ENCODE results near the gene CMAS.
"Not testable (repeated sequence)": the region's sequence is repeated elsewhere in the genome, so short reads cannot be mapped to it uniquely, and the experiment has no call there.

The CMAS gene

DNA sequence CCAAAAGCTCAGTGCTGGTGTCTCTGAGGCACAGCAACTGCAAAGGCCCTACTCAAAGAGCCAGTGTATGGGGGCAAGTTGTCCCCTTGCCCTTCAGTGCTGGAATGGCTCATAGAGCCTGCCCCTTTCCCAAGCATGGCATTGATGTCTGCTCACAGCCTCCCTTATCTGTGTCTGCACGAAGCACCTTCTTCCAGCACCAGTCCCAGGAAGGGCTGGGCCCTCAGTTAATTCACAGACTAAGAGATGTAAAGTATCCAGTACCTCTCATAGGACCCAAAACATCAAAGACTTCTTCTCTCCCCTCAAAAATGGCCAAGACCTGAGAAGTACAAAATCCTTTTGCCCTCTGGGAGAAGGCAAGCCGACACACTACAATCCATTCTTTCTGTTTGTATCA, 1.6 kb upstream of the CMAS start:
- H3K27me3 ChIP-seq (ENCODE audit: control insufficient read depth in 1 of 2, insufficient read depth in 2 of 2, low read length in 2 of 2), result no peaks in the 10 kb centered on the region
- peaks cover 0 to 7% of the 10 kb centered on the region in 2 donors for H3K36me3 ChIP-seq (ENCODE audit: control insufficient read depth in 1 of 2, insufficient read depth in 2 of 2, low read length in 2 of 2)
- H3K27ac ChIP-seq (ENCODE audit: low read depth, low read length), result no peak overlapping the region
- peaks cover 32 to 53% of the 10 kb centered on the region in 2 donors for H3K4me1 ChIP-seq (ENCODE audit: control insufficient read depth in 1 of 2, insufficient read depth in 2 of 2, low read length in 2 of 2)
- H3K9me3 ChIP-seq (ENCODE audit: control insufficient read depth in 1 of 2, low read length in 2 of 2), result no peaks in the 10 kb centered on the region
- peak overlapping the region in 1 of 2 donors; percentile 27 for H3K4me3 ChIP-seq (ENCODE audit: low read depth in 1 of 2, low read length in 2 of 2)
- H3K9ac ChIP-seq (ENCODE audit: low read depth in 1 of 2, low read length in 2 of 2), result peak overlapping the region in 1 of 2 donors; percentile 33

DNA sequence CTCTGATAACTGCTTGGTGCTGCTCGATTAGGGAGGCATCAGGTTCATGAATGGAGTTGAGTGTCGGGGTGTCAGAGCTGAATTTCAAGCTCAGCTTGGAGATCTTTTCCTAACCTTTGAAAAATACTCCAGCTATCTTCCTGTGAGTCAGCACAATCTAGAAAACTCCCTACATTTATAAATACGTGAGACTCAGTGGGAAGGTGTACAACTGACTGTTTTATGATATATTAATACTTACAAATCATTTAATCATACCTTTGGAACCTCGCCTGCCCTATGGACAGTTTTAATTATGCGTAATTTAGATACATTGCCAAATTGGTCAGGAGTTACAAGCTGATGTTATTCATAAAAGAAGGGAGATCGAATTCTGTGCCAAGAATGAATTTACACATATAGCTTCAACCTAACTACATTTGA, 961 bp downstream of the CMAS start:
- no peaks in the 10 kb centered on the region for H3K9me3 ChIP-seq (ENCODE audit: control insufficient read depth in 1 of 2, low read length in 2 of 2)
- peaks cover 0 to 14% of the 10 kb centered on the region in 2 donors for H3K36me3 ChIP-seq (ENCODE audit: control insufficient read depth in 1 of 2, insufficient read depth in 2 of 2, low read length in 2 of 2)
- peaks cover 43 to 71% of the 10 kb centered on the region in 2 donors for H3K4me1 ChIP-seq (ENCODE audit: control insufficient read depth in 1 of 2, insufficient read depth in 2 of 2, low read length in 2 of 2)

DNA sequence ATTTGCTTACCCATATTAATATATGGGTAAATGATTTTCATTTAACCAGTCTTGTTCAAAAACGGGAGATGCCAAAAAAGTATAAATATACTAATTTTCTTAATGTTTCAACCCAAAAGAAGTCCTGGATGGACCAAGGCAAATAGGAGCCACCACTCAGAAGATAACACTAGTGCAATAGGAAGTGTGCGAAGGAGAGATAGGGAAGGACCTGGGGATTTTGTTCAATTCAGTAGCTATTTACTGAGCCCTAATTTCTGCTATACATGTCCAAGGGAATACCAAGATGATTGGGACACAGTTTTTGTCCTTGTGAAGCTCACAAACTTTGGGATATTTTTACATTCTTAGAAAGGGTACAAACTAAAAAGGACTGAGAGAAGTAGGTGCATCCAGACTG, 1.5 kb downstream of the CMAS start:
- Histone ChIP-seq H3K9ac (ENCODE audit: low read depth in 1 of 2, low read length in 2 of 2) (peak overlapping the region in 1 of 2 donors; percentile 21), H3K27ac (ENCODE audit: low read depth, low read length) (no peak overlapping the region), H3K27me3 (ENCODE audit: control insufficient read depth in 1 of 2, insufficient read depth in 2 of 2, low read length in 2 of 2) (no peaks in the 10 kb centered on the region), H3K4me1 (ENCODE audit: control insufficient read depth in 1 of 2, insufficient read depth in 2 of 2, low read length in 2 of 2) (peaks cover 43 to 67% of the 10 kb centered on the region in 2 donors), H3K9me3 (ENCODE audit: control insufficient read depth in 1 of 2, low read length in 2 of 2) (no peaks in the 10 kb centered on the region), H3K36me3 (ENCODE audit: control insufficient read depth in 1 of 2, insufficient read depth in 2 of 2, low read length in 2 of 2) (peaks cover 0 to 14% of the 10 kb centered on the region in 2 donors), H3K4me3 (ENCODE audit: low read depth in 1 of 2, low read length in 2 of 2) (peak overlapping the region; percentile 82 to 87)

More for the DNA sequence above, 961 bp downstream of the CMAS start:
- H3K4me3 ChIP-seq (ENCODE audit: low read depth in 1 of 2, low read length in 2 of 2), result peak overlapping the region; percentile 82 to 87
- no peaks in the 10 kb centered on the region for H3K27me3 ChIP-seq (ENCODE audit: control insufficient read depth in 1 of 2, insufficient read depth in 2 of 2, low read length in 2 of 2)
- peak overlapping the region; percentile 88 for H3K27ac ChIP-seq (ENCODE audit: low read depth, low read length)
- H3K9ac ChIP-seq (ENCODE audit: low read depth in 1 of 2, low read length in 2 of 2), result peak overlapping the region; percentile 87 to 93

DNA sequence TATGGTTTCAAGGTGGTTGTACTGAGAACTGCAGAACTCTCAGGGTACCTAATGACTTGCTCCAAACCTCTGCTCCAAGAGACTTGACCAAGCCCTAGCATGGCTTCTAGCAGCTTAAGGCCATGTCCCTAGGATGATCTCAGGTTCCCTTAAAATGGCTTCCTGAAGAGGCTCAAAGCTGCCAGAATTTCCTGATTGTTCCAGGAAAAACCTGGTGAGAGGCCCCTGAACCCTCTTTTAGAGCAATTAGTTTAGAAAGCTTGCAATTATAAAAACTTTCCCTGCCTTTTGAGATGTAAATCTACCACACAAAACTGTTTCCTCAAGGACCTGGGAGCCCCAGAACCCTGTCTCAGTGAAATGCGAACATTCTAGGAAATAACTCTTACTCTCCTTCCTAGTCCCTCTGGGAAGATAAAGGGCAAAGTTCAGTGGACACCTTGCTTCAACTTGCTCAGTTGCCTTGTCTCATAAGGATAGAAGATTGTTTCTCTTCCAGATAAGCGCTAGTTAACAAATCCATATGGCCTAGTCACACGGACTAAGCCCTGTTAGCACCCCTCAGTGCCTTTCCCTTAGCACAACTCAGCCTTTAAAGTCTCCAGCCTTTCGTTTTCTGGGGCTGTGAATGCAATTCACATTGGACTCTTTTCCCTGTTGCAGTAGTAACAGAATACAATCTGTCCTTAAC, 2.5 kb downstream of the CMAS start:
- no peaks in the 10 kb centered on the region for H3K9me3 ChIP-seq (ENCODE audit: control insufficient read depth in 1 of 2, low read length in 2 of 2)
- H3K4me1 ChIP-seq (ENCODE audit: control insufficient read depth in 1 of 2, insufficient read depth in 2 of 2, low read length in 2 of 2), result peaks cover 34 to 57% of the 10 kb centered on the region in 2 donors
- no peak overlapping the region for H3K9ac ChIP-seq (ENCODE audit: low read depth in 1 of 2, low read length in 2 of 2)
- H3K4me3 ChIP-seq (ENCODE audit: low read depth in 1 of 2, low read length in 2 of 2), result peak overlapping the region; percentile 82 to 87
- peaks cover 0 to 14% of the 10 kb centered on the region in 2 donors for H3K36me3 ChIP-seq (ENCODE audit: control insufficient read depth in 1 of 2, insufficient read depth in 2 of 2, low read length in 2 of 2)
- H3K27me3 ChIP-seq (ENCODE audit: control insufficient read depth in 1 of 2, insufficient read depth in 2 of 2, low read length in 2 of 2), result no peaks in the 10 kb centered on the region
- H3K27ac ChIP-seq (ENCODE audit: low read depth, low read length), result no peak overlapping the region

DNA sequence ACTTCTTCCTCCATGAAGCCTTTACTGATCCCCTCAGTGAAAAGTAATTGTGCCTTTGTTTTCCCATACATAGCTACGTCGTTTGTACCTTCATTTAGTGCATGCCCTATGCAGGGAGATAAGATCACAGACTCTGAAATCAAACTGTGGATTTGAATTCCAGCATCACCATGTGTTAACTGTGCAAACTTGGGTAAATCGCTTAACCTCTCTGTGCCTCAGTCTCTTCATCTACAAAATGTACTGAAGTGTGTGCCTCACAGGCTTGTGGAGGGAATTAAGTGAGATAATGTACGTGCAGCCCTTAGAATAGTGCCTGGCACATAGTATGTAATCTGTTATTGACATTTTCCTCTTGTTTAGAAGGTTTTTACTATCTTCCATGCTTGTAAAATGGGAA, 4.1 kb downstream of the CMAS start:
- peaks cover 25 to 42% of the 10 kb centered on the region in 2 donors for H3K4me1 ChIP-seq (ENCODE audit: control insufficient read depth in 1 of 2, insufficient read depth in 2 of 2, low read length in 2 of 2)
- peaks cover 0 to 17% of the 10 kb centered on the region in 2 donors for H3K36me3 ChIP-seq (ENCODE audit: control insufficient read depth in 1 of 2, insufficient read depth in 2 of 2, low read length in 2 of 2)
- H3K4me3 ChIP-seq (ENCODE audit: low read depth in 1 of 2, low read length in 2 of 2), result no peak overlapping the region
- H3K27me3 ChIP-seq (ENCODE audit: control insufficient read depth in 1 of 2, insufficient read depth in 2 of 2, low read length in 2 of 2), result no peaks in the 10 kb centered on the region
- H3K9ac ChIP-seq (ENCODE audit: low read depth in 1 of 2, low read length in 2 of 2), result no peak overlapping the region
- H3K27ac ChIP-seq (ENCODE audit: low read depth, low read length), result no peak overlapping the region
- H3K9me3 ChIP-seq (ENCODE audit: control insufficient read depth in 1 of 2, low read length in 2 of 2), result no peaks in the 10 kb centered on the region

DNA sequence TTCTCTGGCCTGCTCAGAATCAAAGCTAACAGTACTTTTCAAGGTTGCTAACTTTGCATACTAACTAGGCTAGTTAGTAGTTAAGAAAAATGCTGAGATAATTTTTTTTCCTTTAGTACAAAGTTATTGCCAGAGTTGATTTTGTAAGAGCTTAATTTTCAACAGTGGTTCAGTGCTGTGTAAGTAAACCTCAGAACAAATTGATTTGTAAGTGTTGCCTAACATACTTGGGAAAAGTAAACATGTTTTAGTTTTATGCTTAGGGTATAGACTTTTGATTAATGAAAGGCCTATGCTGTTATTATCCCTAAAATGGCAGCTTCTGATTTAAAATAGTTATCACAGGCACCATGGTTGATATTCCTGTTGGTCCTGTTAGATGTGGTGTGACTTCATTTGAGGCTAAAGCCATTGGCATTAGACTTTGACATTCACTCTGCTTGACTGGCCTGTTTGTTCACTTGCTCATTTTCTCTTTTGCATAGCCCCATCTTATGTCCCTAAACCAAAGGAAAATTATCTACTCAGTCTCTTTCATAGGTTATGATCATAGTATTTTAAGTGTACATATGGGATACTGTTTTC, 5.2 kb downstream of the CMAS start:
- H3K9ac ChIP-seq (ENCODE audit: low read depth in 1 of 2, low read length in 2 of 2), result no peak overlapping the region
- H3K4me1 ChIP-seq (ENCODE audit: control insufficient read depth in 1 of 2, insufficient read depth in 2 of 2, low read length in 2 of 2), result peaks cover 20 to 35% of the 10 kb centered on the region in 2 donors
- no peak overlapping the region for H3K27ac ChIP-seq (ENCODE audit: low read depth, low read length)
- peaks cover 7 to 24% of the 10 kb centered on the region in 2 donors for H3K36me3 ChIP-seq (ENCODE audit: control insufficient read depth in 1 of 2, insufficient read depth in 2 of 2, low read length in 2 of 2)
- no peaks in the 10 kb centered on the region for H3K9me3 ChIP-seq (ENCODE audit: control insufficient read depth in 1 of 2, low read length in 2 of 2)
- no peaks in the 10 kb centered on the region for H3K27me3 ChIP-seq (ENCODE audit: control insufficient read depth in 1 of 2, insufficient read depth in 2 of 2, low read length in 2 of 2)
- no peak overlapping the region for H3K4me3 ChIP-seq (ENCODE audit: low read depth in 1 of 2, low read length in 2 of 2)

DNA sequence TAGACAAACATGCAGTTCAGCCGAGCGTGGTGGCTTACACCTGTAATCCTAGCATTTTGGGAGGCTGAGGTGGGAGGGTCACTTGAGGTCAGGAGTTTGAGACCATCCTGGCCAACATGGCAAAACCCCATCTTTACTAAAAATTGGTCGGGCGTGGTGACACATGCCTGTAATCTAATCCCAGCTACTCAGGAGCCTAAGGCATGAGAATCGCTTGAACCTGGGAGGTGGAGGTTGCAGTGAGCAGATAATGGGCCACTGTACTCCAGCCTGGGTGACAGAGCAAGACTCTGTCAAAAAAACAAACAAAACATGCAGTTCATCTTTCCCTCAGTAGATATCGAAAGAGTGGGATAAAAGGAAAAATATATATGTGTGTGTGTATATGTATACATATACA, 7.0 kb downstream of the CMAS start:
- H3K27me3 ChIP-seq (ENCODE audit: control insufficient read depth in 1 of 2, insufficient read depth in 2 of 2, low read length in 2 of 2), result not testable (repeated sequence)
- Histone ChIP-seq H3K36me3 (ENCODE audit: control insufficient read depth in 1 of 2, insufficient read depth in 2 of 2, low read length in 2 of 2) (peaks cover 13 to 34% of the 10 kb centered on the region in 2 donors), H3K4me1 (ENCODE audit: control insufficient read depth in 1 of 2, insufficient read depth in 2 of 2, low read length in 2 of 2) (peaks cover 20 to 29% of the 10 kb centered on the region in 2 donors)

DNA sequence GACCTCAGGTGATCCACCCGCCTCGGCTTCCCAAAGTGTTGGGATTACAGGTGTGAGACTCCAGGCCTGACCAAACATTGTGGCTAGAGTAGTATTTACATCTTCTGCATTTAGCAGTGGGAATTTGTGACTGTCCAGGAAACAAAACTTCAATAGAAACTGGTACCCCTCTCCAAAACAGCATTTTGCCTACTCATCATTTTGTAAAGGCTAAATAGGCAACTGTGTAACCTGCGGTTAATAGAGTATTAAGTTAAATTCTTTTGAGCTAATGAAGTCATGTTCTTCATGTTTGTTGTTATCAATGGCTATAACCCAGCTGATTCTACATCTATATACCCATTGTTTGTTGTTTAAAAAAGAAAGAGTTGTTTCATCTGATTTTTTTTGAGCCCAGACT, 8.1 kb downstream of the CMAS start:
- H3K9me3 ChIP-seq (ENCODE audit: control insufficient read depth in 1 of 2, low read length in 2 of 2), result no peaks in the 10 kb centered on the region

More for the DNA sequence above, 7.0 kb downstream of the CMAS start:
- H3K27ac ChIP-seq (ENCODE audit: low read depth, low read length); H3K9ac ChIP-seq (ENCODE audit: low read depth in 1 of 2, low read length in 2 of 2); H3K4me3 ChIP-seq (ENCODE audit: low read depth in 1 of 2, low read length in 2 of 2); H3K9me3 ChIP-seq (ENCODE audit: control insufficient read depth in 1 of 2, low read length in 2 of 2): not testable (repeated sequence)

DNA sequence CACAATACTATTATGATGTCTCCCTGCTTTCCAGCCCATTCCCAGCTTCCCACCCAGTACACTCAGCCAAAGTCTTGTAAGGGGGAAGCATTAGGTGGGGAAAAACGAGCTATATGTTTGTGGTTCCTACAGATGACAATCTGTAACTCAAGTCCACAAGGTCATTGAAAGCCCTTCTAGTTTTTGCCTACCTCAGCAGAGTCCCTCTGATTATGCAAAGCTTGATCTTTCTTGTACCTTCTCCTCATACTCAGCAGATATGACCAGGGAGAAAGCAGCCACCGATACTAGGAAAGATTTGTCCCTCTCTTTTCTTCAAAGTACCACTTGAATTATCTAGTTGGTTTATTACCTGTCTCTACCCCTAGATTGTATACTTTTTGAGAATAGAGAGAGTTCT, 10.6 kb downstream of the CMAS start:
- peaks cover 28 to 44% of the 10 kb centered on the region in 2 donors for H3K36me3 ChIP-seq (ENCODE audit: control insufficient read depth in 1 of 2, insufficient read depth in 2 of 2, low read length in 2 of 2)
- no peaks in the 10 kb centered on the region for H3K9me3 ChIP-seq (ENCODE audit: control insufficient read depth in 1 of 2, low read length in 2 of 2)
- H3K9ac ChIP-seq (ENCODE audit: low read depth in 1 of 2, low read length in 2 of 2), result no peak overlapping the region
- no peaks in the 10 kb centered on the region for H3K4me1 ChIP-seq (ENCODE audit: control insufficient read depth in 1 of 2, insufficient read depth in 2 of 2, low read length in 2 of 2)
- no peak overlapping the region for H3K27ac ChIP-seq (ENCODE audit: low read depth, low read length)
- H3K27me3 ChIP-seq (ENCODE audit: control insufficient read depth in 1 of 2, insufficient read depth in 2 of 2, low read length in 2 of 2), result no peaks in the 10 kb centered on the region
- no peak overlapping the region for H3K4me3 ChIP-seq (ENCODE audit: low read depth in 1 of 2, low read length in 2 of 2)

More for the DNA sequence above, 8.1 kb downstream of the CMAS start:
- Histone ChIP-seq H3K27ac (ENCODE audit: low read depth, low read length) (no peak overlapping the region), H3K27me3 (ENCODE audit: control insufficient read depth in 1 of 2, insufficient read depth in 2 of 2, low read length in 2 of 2) (no peaks in the 10 kb centered on the region), H3K9ac (ENCODE audit: low read depth in 1 of 2, low read length in 2 of 2) (no peak overlapping the region), H3K4me3 (ENCODE audit: low read depth in 1 of 2, low read length in 2 of 2) (no peak overlapping the region), H3K36me3 (ENCODE audit: control insufficient read depth in 1 of 2, insufficient read depth in 2 of 2, low read length in 2 of 2) (peaks cover 20 to 38% of the 10 kb centered on the region in 2 donors), H3K4me1 (ENCODE audit: control insufficient read depth in 1 of 2, insufficient read depth in 2 of 2, low read length in 2 of 2) (peaks cover 11 to 18% of the 10 kb centered on the region in 2 donors)

DNA sequence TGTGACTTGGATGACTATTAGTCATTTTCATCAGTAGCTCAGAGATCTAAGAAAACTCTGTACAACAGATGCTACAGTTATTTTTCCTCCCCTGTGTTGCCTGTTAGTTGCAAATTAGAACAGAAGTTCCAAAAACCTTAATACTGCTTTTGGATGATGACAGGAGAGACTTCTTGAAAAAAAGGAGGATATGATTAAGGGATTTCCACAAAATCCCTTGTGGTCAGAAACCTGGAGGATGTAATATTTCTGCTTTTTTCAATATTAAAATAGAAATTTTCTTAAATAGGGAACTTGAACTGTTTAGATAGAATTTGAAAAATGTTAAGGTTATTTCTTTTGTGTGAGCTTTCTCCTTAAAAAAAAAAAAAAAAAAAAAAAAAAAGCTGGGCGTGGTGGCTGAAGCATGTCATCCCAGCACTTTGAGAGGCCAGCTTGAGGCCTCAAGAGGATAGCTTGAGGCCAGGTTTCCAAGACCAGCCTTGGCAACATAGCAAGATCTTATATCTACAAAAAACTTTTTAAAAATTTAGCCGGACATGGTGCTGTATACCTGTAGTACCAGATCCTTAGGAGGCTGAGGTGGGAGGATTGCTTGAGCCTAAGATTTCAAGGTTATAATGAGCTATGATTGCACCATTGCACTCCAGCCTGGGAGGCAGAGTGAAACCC, 14.1 kb downstream of the CMAS start:
- H3K4me1 ChIP-seq (ENCODE audit: control insufficient read depth in 1 of 2, insufficient read depth in 2 of 2, low read length in 2 of 2), result no peaks in the 10 kb centered on the region
- no peaks in the 10 kb centered on the region for H3K27me3 ChIP-seq (ENCODE audit: control insufficient read depth in 1 of 2, insufficient read depth in 2 of 2, low read length in 2 of 2)
- no peak overlapping the region for H3K27ac ChIP-seq (ENCODE audit: low read depth, low read length)
- H3K9me3 ChIP-seq (ENCODE audit: control insufficient read depth in 1 of 2, low read length in 2 of 2), result no peaks in the 10 kb centered on the region
- no peak overlapping the region for H3K9ac ChIP-seq (ENCODE audit: low read depth in 1 of 2, low read length in 2 of 2)
- H3K4me3 ChIP-seq (ENCODE audit: low read depth in 1 of 2, low read length in 2 of 2), result no peak overlapping the region
- peaks cover 38 to 64% of the 10 kb centered on the region in 2 donors for H3K36me3 ChIP-seq (ENCODE audit: control insufficient read depth in 1 of 2, insufficient read depth in 2 of 2, low read length in 2 of 2)

Data from duodenal mucosa (tissue), 2 donors.